CD14-positive monocyte (primary cell): Measurements from ENCODE around the gene STX1A. TPM values are rescaled to one million over a fixed set of nuclear protein-coding genes. Genes with fewer than 3 reads are reported as not detected.
A peak's percentile ranks its signal among the peaks of the same experiment; 100 is the strongest.

ENCODE experiments used
- DNase-seq, 3 donors: peaks; one replicate each; pipeline ENCODE4 v3.0.0-alpha.2; 2011 to 2022
- H2AFZ ChIP-seq: 2 replicates; pipeline ENCODE4 v1.6.0; 2012; ENCODE audit warnings: mild to moderate bottlenecking, low read depth, low read length, inconsistent platforms; ENCODE audit not compliant: insufficient read depth, poor library complexity, severe bottlenecking
- H3K27ac ChIP-seq, 2 donors: 1 replicate in 1 of 2; 2 replicates in 1 of 2; pipeline ENCODE4 v1.5.1; 2012 to 2013; ENCODE audit warnings: low read length in 2 of 2, control low read depth in 1 of 2, inconsistent platforms in 1 of 2, low read depth in 1 of 2, mild to moderate bottlenecking in 1 of 2
- H3K27me3 ChIP-seq, 2 donors: one replicate each; pipeline versions ENCODE4 v1.6.0 to v1.6.1; 2011 to 2013; ENCODE audit warnings: low read length in 2 of 2; ENCODE audit not compliant: control insufficient read depth in 2 of 2, insufficient read depth in 2 of 2
- H3K36me3 ChIP-seq, 2 donors: replicated peaks in 1 of 2; 1 replicate in 1 of 2; 2 replicates in 1 of 2; pipeline versions ENCODE4 v1.5.1 to v1.6.1; 2012 to 2013; ENCODE audit warnings: low read length in 2 of 2, control low read depth in 1 of 2, inconsistent platforms in 1 of 2, mild to moderate bottlenecking in 1 of 2; ENCODE audit not compliant: insufficient read depth in 2 of 2, control insufficient read depth in 1 of 2
- H3K4me1 ChIP-seq, 2 donors: 1 replicate in 1 of 2; 2 replicates in 1 of 2; pipeline versions ENCODE4 v1.5.1 to v1.6.1; 2012 to 2013; ENCODE audit warnings: low read length in 2 of 2, control low read depth in 1 of 2, inconsistent platforms in 1 of 2, mild to moderate bottlenecking in 1 of 2, moderate library complexity in 1 of 2; ENCODE audit not compliant: insufficient read depth in 2 of 2, control insufficient read depth in 1 of 2
- H3K4me2 ChIP-seq: replicated peaks from 2 replicates; pipeline ENCODE3; 2012; ENCODE audit warnings: low read length, moderate library complexity, mild to moderate bottlenecking; ENCODE audit not compliant: poor library complexity, severe bottlenecking; ENCODE audit errors: extremely low read depth
- H3K4me3 ChIP-seq, 3 experiments: fragments of 200-600 bp in 1 of 3; sonication (generic) in 1 of 3; replicated peaks in 1 of 3; 1 replicate in 2 of 3; 2 replicates in 1 of 3; pipeline ENCODE4 v1.5.1; 2011 to 2013; ENCODE audit warnings: low read length in 3 of 3, mild to moderate bottlenecking in 3 of 3, control low read depth in 2 of 3, low read depth in 2 of 3, inconsistent platforms in 1 of 3, moderate library complexity in 1 of 3
- H3K79me2 ChIP-seq: 2 replicates; pipeline ENCODE4 v1.6.0; 2012; ENCODE audit warnings: mild to moderate bottlenecking, control low read depth, inconsistent platforms, low read length, moderate library complexity; ENCODE audit not compliant: insufficient read depth
- H3K9ac ChIP-seq: 2 replicates; pipeline ENCODE4 v1.6.0; 2017; ENCODE audit warnings: low read length, mild to moderate bottlenecking; ENCODE audit not compliant: insufficient read depth, poor library complexity, severe bottlenecking
- H3K9me3 ChIP-seq, 2 donors: replicated peaks in 1 of 2; 1 replicate in 1 of 2; 2 replicates in 1 of 2; pipeline versions ENCODE4 v1.5.1 to v1.6.1; 2012 to 2013; ENCODE audit warnings: low read length in 2 of 2, control low read depth in 1 of 2; ENCODE audit not compliant: control insufficient read depth in 1 of 2, insufficient read depth in 1 of 2
- H4K20me1 ChIP-seq: 2 replicates; pipeline ENCODE4 v1.6.0; 2012; ENCODE audit warnings: mild to moderate bottlenecking, low read length, control low read depth, moderate library complexity; ENCODE audit not compliant: insufficient read depth
- H3K27ac Mint-ChIP-seq, 7 donors: one replicate each; pipeline ENCODE4 v1.8.0; 2020; ENCODE audit warnings: mild to moderate bottlenecking in 7 of 7, mixed read lengths in 7 of 7, moderate library complexity in 6 of 7, inconsistent platforms in 2 of 7
- H3K27me3 Mint-ChIP-seq, 3 donors: one replicate each; pipeline ENCODE4 v1.8.0; 2021 to 2022; ENCODE audit warnings: low read depth in 3 of 3, mild to moderate bottlenecking in 3 of 3, mixed read lengths in 3 of 3, moderate library complexity in 3 of 3, inconsistent platforms in 1 of 3
- H3K36me3 Mint-ChIP-seq, 2 donors: one replicate each; pipeline ENCODE4 v1.8.0; 2020; ENCODE audit warnings: mixed read lengths in 2 of 2, inconsistent platforms in 1 of 2, mild to moderate bottlenecking in 1 of 2
- H3K4me1 Mint-ChIP-seq: one replicate; pipeline ENCODE4 v1.8.0; 2020; ENCODE audit warnings: mild to moderate bottlenecking, mixed read lengths
- H3K4me3 Mint-ChIP-seq, 2 donors: one replicate each; pipeline ENCODE4 v1.8.0; 2020; ENCODE audit warnings: mild to moderate bottlenecking in 2 of 2, mixed read lengths in 2 of 2, moderate library complexity in 1 of 2
- H3K9me3 Mint-ChIP-seq, 7 donors: one replicate each; pipeline ENCODE4 v1.8.0; 2020 to 2022; ENCODE audit warnings: mixed read lengths in 7 of 7, mild to moderate bottlenecking in 6 of 7, moderate library complexity in 6 of 7, inconsistent platforms in 2 of 7
- CTCF ChIP-seq: fragments of 200-600 bp; IDR thresholded peaks from one replicate; pipeline ENCODE4 v1.8.0; 2022; ENCODE audit warnings: antibody characterized with exemption, mild to moderate bottlenecking
- WGBS: methylation state at CpG from one replicate; pipeline ENCODE4 v1.1.5; 2013; ENCODE audit warnings: missing lambda C conversion rate; ENCODE audit not compliant: insufficient coverage; 5-methylcytosine and 5-hydroxymethylcytosine counted together
- intact Hi-C, 2 donors: fragments of 100-400 bp; cut with micrococcal nuclease; formaldehyde crosslinking; loops; one replicate each; pipeline versions ENCODE4 v1.15.0 to v1.15.1; 2023
- polyA plus RNA-seq, 3 donors: library from polyadenylated mRNA; depleted of rRNA in 1 of 3; unstranded in 2 of 3; stranded (reverse) in 1 of 3; fragments of 300-500 nt in 2 of 3; fragments of >200 nt in 1 of 3; fragmentation: Illumina TruSeq in 2 of 3; gene quantifications; 1 replicate in 2 of 3; 2 replicates in 1 of 3; pipeline ENCODE4 v1.2.3, GENCODE V29; 2012 to 2021

Gene STX1A
- polyA plus RNA-seq, 3 donors = 0.27 to 2.7 (median 0.37) TPM

- Mint-ChIP-seq H3K4me1 (peaks cover 31% of the 10 kb centered on the region), H3K9me3 (peaks cover 0 to 2% (median 0%) of the 10 kb centered on the region in 7 donors)
- peaks cover 7% of the 10 kb centered on the region for H4K20me1 ChIP-seq
Observed at GRCh38 chr7:73685311-73685710, 34.2 kb downstream of the STX1A start.

More at GRCh38 chr7:73685311-73685710, 34.2 kb downstream of the STX1A start:
- no peak for DNase-seq
- Mint-ChIP-seq H3K36me3 (peaks cover 40 to 51% of the 10 kb centered on the region in 2 donors), H3K27me3 (peaks cover 0 to 1% (median 0%) of the 10 kb centered on the region in 3 donors), H3K27ac (peak overlapping the region in 1 of 7 donors; percentile 20), H3K4me3 (no peak overlapping the region)
- Histone ChIP-seq H3K36me3 (peaks cover 15 to 44% of the 10 kb centered on the region in 2 donors), H3K9me3 (no peaks in the 10 kb centered on the region), H3K4me3 (no peak overlapping the region), H2AFZ (no peak overlapping the region), H3K27me3 (no peaks in the 10 kb centered on the region), H3K4me2 (no peak overlapping the region), H3K4me1 (peaks cover 24 to 30% of the 10 kb centered on the region in 2 donors), H3K27ac (no peak overlapping the region), H3K79me2 (peaks cover 50% of the 10 kb centered on the region), H3K9ac (no peak overlapping the region)
- WGBS = 99% methylated on average over 14 of the region's 18 CpGs
- no peak for TF ChIP-seq CTCF
- intact Hi-C loops = loop anchor here in 1 of 2 donors (5.0 to 10.0 kb wide), 2 partner anchors 42 to 761 kb away; partner anchors contain the start of gene POM121
